ENCODE results near the gene VKORC1L1. TPM values are rescaled to one million over a fixed set of nuclear protein-coding genes. Genes with fewer than 3 reads are reported as not detected.
"Not testable (repeated sequence)": the region's sequence is repeated elsewhere in the genome, so short reads cannot be mapped to it uniquely, and the experiment has no call there.

Gene VKORC1L1
- total and polyA plus RNA-seq, 2 donors (not counting 3 experiments of a cell fraction or from before 2014, with no cell fraction given), result 14.5 to 36.7 TPM

- Histone ChIP-seq H3K9ac (replicated peaks; ENCODE audit: extremely low read depth, insufficient read depth, low read length) (no peak overlapping the region), H3K4me1 (ENCODE audit: control insufficient read depth, extremely low read depth, insufficient read depth, low read length) (no peaks in the 10 kb centered on the region), H3K27me3 (ENCODE audit: control insufficient read depth in 2 of 2, insufficient read depth in 2 of 2, low read length in 2 of 2) (no peaks in the 10 kb centered on the region), H3K4me3 (replicated peaks in 1 of 3; ENCODE audit: insufficient read depth in 1 of 3, low read depth in 1 of 3, low read length in 3 of 3) (no peak overlapping the region), H4K20me1 (replicated peaks; ENCODE audit: control insufficient read depth, extremely low read depth, insufficient read depth, low read length) (no peaks in the 10 kb centered on the region), H2AFZ (ENCODE audit: low read depth, low read length) (no peak overlapping the region), H3K9me1 (replicated peaks; ENCODE audit: control insufficient read depth, extremely low read depth, insufficient read depth, low read length) (no peaks in the 10 kb centered on the region), H3K27ac (ENCODE audit: insufficient read depth, low read depth, low read length) (no peak overlapping the region), H3K36me3 (ENCODE audit: control insufficient read depth in 2 of 2, extremely low read depth in 1 of 2, insufficient read depth in 2 of 2, low read length in 2 of 2) (peaks cover 0 to 2% of the 10 kb centered on the region in 2 experiments), H3K4me2 (ENCODE audit: insufficient read depth, low read length) (no peak overlapping the region), H3K79me2 (ENCODE audit: control insufficient read depth, insufficient read depth, low read length) (peaks cover 22% of the 10 kb centered on the region), H3K9me3 (replicated peaks; ENCODE audit: control insufficient read depth, insufficient read depth, low read length) (no peaks in the 10 kb centered on the region)
- FAIRE-seq (no peak), DNase-seq (ENCODE audit: low read depth, low spot score) (no peak)
- intact Hi-C loops (cut with micrococcal nuclease) (loop anchor here (10.0 kb wide), 1 partner anchor 64 kb away; the partner anchor contains the start of gene VKORC1L1), dilution Hi-C loops (cut with MboI; ENCODE audit: extremely low pct_ligation_motif_present, low sequenced_read_pairs) (no loop called here)
- TF ChIP-seq FOS (IDR thresholded peaks at IDR 0.05; ENCODE audit: borderline replicate concordance, insufficient read depth, low read length), result no peak
- TF ChIP-seq POLR2AphosphoS5 (IDR thresholded peaks at IDR 0.05; ENCODE audit: insufficient read depth, low read depth, low read length), result no peak
- TF ChIP-seq EZH2 (IDR thresholded peaks at IDR 0.05; ENCODE audit: borderline replicate concordance, low read depth, low read length, severe bottlenecking), result no peak
- no peak for TF ChIP-seq JUN (IDR thresholded peaks at IDR 0.05; ENCODE audit: borderline replicate concordance, insufficient read depth, insufficient read length, low read depth)
- no peak for TF ChIP-seq MYC (IDR thresholded peaks at IDR 0.05; ENCODE audit: low read depth, low read length)
- TF ChIP-seq CTCF (IDR thresholded peaks at IDR 0.05; ENCODE audit: extremely low read depth in 1 of 2, insufficient read depth in 1 of 2, low read depth in 1 of 2, low read length in 2 of 2), result no peak
- no peak for TF ChIP-seq GATA2 (IDR thresholded peaks at IDR 0.05; ENCODE audit: insufficient read depth, insufficient read length, low read depth, low read length)
- TF ChIP-seq POLR2A (IDR thresholded peaks at IDR 0.05; ENCODE audit: low read depth, low read length), result no peak
- no peak for TF ChIP-seq MAX (IDR thresholded peaks at IDR 0.05; ENCODE audit: insufficient read depth, insufficient read length)
- ChIA-PET CTCF (no interaction called here), POLR2A (no interaction called here)
- no TSS peak for BruUV-seq (replicated peaks)
These were observed 65.5 kb downstream of the VKORC1L1 start for GRCh38 chr7:65938336-65938895.

- H3K9me3 ChIP-seq (replicated peaks; ENCODE audit: control insufficient read depth, insufficient read depth, low read length); H3K27ac ChIP-seq (ENCODE audit: insufficient read depth, low read depth, low read length); H3K9me1 ChIP-seq (replicated peaks; ENCODE audit: control insufficient read depth, extremely low read depth, insufficient read depth, low read length); H3K4me3 ChIP-seq (replicated peaks in 1 of 3; ENCODE audit: insufficient read depth in 1 of 3, low read depth in 1 of 3, low read length in 3 of 3); H3K4me1 ChIP-seq (ENCODE audit: control insufficient read depth, extremely low read depth, insufficient read depth, low read length); dilution Hi-C loops (cut with MboI; ENCODE audit: extremely low pct_ligation_motif_present, low sequenced_read_pairs); DNase-seq (ENCODE audit: low read depth, low spot score); H2AFZ ChIP-seq (ENCODE audit: low read depth, low read length); BruUV-seq (replicated peaks); intact Hi-C loops (cut with micrococcal nuclease); H3K79me2 ChIP-seq (ENCODE audit: control insufficient read depth, insufficient read depth, low read length); H3K9ac ChIP-seq (replicated peaks; ENCODE audit: extremely low read depth, insufficient read depth, low read length); H3K4me2 ChIP-seq (ENCODE audit: insufficient read depth, low read length); FAIRE-seq; H4K20me1 ChIP-seq (replicated peaks; ENCODE audit: control insufficient read depth, extremely low read depth, insufficient read depth, low read length); H3K27me3 ChIP-seq (ENCODE audit: control insufficient read depth in 2 of 2, insufficient read depth in 2 of 2, low read length in 2 of 2); H3K36me3 ChIP-seq (ENCODE audit: control insufficient read depth in 2 of 2, extremely low read depth in 1 of 2, insufficient read depth in 2 of 2, low read length in 2 of 2); POLR2A ChIA-PET; CTCF ChIA-PET: not testable (repeated sequence)
These were observed 72.9 kb downstream of the VKORC1L1 start for GRCh38 chr7:65945787-65946186.

Data from endothelial cell of umbilical vein (primary cell).